ENCODE measurements around the gene PEX3.
"Not testable (repeated sequence)": the region's sequence is repeated elsewhere in the genome, so short reads cannot be mapped to it uniquely, and the experiment has no call there.

Gene PEX3

DNA sequence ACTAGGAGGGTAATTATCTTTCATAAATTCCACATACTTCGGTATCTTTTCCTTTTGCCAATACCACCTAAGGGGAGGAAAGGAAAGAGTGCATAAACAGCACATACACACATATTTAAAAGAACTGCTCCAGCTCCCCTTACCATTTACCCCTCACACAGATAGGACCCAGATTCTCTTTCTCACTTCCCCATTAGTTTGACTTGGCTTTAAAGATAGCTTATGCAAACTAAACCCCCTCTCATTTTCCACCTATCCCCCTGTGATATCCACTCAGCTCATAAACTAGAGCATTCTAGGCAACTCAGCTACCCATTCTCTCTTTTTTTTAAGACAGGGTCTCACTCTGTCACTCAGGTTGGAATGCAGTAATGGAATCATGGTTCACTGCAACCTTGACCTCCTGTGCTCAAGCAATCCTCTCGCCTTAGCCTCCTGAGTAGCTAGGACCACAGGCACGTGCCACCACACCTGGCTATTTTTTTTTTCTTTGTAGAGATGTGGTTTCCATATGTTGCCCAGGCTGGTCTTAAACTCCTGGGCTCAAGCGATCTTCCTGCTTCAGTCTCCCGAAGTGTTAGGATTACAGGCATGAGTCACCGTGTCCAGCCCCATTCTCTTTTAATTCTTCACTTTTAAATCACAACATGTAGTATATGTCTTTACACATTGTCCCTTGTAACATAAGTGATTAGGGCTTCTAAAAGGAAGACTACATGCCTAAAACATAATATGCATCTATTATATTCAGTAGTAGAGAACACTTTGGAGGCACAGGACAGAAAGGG is 56.9 kb downstream of the PEX3 start:
- DNase-seq = no peak

DNA sequence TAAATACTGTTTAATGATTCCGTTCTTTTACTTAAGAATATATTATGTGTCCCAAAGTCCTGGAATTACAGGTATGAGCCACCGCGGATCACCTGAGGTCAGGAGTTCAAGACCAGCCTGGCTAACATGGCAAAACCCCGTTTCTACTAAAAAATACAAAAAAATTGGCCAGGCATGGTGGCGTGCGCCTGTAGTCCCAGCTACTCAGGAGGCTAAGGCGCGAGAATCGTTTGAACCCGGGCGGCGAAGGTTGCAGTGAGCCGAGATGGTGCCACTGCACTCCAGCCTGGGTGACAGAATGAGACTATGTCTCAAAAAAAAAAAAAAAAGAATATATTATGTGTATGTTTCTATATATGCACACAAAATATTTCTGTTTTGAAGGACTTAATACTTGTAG is 59.7 kb downstream of the PEX3 start:
- not testable (repeated sequence) for DNase-seq

DNA sequence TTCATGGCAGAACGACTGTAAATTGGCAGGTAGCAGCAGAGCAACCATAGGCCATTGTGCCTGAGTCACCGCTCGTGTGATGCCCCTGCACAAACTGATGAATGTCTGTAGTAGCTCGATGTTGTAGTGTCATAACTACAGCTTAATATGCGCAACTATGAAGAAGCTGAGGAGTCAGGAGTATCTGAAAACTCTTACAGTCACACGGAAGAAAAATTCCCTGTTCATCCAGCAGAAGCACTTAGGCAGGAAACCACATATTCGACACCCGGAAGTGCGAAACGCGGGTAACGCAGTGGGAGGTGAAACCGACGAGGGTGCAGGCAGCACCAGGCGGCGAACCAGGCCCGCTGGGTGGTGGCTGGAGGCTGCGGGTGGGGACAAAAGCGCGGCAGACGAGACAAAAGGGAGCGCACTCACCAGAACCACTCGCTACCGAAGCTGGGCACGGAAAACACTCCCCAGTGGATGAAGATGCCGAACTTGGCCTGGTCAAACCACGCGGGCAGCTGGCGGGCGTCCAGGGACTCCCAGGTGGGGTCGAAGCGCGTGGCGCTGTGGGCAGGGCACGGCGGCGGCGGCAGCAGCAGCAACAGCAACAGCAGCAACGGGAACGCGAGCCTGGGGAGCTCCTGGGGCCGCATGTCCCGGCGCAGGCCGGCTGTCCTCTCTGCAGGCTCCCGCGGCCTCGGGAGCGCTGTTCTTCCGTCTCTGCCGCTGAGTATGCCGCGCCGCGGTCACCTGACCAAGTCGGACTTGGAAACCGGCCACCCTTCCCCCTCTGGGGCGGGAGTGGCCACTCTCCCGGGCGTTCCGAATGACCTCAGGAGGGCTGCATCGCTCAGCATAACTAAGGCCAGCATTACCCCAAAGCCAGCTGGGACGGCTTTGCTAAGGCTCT is 60.6 kb downstream of the PEX3 start, which contains the start of gene FUCA2:
Gene FUCA2, minus strand, starts transcription at position 730 of the 901 bp plus-strand sequence. Its CDS starts 86 bp downstream, at position 644.
- DNase-seq = peak; percentile 34

DNA sequence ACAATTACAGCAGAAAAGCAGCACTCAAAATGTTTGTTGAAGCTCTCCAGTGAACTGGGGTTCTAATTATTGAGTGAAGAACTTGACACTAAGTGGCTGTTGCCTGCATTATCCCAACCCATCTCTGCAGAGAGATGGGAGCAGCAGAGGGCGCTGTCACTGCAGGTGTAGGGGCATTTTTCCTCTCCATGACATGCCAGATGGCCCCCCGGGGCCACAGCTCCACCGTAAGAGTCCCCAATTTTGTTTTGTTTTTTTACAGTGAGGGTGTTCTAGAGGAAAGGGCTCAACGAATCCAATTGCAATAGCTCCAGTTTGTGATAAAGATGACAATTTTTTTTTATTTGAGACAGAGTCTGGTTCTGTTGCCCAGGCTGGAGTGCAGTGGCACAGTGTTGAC is 62.8 kb downstream of the PEX3 start:
- no peak for DNase-seq

DNA sequence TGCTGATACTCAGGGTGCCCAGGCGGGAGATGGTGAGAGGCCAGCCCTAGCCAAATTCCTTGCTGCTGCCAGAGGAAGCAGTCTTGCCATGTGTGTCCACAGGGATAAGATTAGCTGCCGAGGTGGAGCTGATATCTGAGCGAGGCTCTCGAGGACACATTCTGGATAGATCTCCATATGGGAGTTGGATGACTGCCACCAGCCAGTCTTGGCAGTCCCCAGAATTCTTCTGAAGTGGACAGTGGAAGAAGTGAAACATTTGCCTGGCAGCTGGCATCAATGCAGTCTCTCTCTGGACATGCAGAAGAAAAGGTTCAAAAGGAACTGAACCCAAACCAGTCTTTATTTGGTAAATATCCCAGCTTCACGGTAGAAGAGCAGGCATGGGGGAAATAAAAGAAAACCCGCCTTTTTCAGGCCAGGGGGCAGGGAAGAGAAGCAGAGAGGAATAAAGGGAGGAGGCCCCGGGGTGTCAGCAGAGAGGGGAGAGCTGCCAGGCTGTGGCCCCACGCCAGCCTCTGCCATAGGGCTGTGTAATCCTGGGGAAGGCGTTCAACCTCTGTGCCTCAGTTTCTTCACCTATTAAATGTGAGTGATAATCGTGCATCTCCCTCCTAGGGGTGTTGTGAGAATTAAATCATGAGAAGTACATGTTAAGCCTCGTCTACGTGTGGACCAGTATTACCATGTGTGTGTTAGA is 64.6 kb downstream of the PEX3 start:
- peak; percentile 47 for DNase-seq

DNA sequence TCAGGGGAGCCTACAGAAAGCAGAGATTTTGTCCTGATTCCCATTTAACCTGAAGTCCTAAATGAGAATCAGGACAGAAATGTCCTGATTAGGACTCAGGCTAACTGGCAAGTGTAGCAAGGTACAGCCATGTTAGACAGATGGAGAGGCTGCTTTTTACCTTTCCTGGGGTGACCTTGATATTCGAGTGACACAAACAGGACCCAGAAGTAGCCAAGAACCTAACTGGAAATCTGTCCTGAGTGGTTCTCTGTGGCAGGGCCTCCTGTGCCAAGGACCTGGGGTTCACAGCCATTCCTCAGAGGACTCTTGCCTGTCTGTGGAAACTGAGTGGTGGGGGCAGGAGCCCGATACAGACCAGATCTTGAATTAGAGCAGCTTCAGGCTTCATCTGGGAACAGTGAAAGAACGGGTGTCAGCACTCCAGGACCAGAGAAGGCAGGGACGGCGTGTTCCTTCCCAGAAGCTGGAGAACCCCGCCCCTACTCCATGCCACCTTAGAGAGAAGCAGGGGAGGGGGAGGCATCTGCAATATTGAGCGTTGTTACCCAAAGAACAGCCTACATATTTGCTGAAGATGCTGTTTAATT is 65.3 kb downstream of the PEX3 start:
- DNase-seq = no peak

DNA sequence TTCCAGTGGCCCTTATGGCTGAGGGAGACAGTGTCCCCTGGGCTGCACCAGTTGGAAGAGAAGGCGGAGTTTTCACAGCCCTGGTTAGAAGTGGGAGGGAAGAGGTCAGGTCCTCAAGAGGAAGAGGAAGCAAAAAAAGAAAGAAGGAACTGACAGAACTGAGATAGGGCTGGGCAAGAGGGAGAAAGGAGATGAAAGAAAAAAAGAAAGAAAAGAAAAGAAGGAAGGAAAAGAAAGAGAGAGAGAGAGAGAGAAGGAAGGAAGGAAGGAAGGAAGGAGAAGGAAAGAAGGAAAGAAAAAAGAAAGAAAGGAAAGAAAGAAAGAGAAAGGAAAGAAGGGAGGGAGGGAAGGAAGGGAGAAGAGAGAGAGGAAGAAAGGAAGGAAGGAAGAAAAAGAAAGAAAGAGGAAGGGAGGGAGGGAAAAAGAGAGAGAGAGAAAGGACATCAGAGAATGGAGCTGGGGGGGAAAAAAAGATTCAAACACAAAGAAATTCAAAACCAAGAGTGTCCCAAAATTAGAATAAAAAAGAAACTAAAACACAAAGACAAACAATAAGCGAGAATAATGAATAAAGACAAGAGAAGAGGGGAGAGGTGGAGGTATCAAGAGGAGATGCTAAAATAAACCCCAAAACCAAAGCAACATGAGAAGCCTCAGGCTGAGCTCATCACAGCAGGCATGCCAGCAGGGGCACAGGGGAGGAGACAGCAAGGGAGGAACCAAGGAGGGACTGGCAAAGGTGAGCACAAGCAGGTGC is 66.3 kb downstream of the PEX3 start:
- DNase-seq = no peak

DNA sequence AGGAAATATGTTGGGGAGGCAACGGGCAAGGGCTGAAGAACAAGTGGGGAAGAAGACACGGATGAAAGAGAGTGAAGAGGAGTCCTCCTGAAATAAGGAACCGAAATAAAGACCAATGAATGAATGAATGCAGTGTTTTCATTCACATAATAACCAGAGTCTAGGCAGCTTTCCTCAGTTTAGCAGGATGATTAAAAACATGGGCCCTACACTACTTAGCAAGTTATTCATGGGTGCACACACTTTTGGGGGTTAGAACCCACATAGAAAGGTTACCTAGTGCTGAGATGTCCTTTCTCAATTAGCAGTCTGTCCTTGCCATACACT is 66.8 kb downstream of the PEX3 start:
- DNase-seq = no peak

DNA sequence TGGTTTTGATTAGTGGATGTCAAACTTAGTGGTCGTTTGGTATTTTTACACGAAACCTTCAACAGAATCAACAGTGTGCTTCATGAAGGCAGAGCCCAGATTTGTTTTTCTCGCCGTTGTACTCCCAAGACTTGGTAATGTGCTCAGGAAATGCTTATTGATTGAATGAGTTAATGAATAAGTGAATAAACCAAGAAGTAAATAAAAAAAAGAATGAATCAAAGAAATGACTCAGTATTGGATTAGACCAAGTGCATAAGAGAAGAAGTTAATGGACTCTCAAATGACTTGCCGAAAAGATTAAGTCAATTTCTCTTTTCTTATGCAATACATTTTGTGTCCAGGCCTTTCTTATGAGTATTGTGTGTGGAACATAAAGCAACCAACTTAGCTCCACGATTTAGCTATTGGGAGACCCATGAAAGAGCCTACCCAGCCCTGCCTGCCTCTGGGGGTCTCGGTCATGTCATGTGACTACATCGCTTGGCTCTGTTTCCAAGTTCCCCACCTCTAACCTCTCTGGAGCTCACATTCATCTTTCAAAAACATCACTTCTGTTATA is 71.5 kb downstream of the PEX3 start:
- no peak for DNase-seq

DNA sequence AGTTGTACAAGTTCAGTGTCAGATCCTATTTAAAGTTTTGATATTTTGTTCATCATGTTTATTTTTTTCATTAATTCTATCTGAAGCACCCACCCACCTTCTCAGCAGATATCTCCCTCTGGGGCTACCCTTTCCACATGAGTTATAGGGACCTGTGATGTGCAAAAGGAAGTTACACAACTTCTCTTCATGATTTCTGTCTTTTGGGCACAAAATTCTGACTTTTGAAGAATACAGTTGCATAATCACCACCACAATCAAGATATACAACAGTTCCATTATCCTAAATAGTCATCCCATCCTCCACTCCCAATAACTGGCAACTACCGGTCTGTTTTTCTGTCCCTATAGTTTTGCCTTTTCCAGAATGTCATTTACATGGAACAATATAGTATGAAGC is 74.8 kb downstream of the PEX3 start:
- no peak for DNase-seq

DNA sequence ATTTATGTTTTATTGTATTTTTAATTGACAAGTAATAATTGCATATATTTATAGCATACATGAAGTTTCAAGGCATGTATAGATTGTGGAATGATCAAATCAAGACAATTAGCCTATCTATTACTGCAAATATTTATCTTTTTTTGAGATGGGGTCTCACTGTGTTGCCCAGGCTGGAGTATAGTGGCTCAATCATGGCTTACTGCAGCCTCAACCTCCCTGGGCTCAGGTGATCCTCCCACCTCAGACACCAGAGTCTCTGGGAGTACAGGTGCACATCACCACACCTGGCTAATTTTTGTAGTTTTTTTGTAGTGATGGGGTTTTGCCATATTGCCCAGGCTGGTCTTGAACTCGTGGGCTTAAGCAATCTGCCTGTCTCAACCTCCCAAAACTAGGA is 77.1 kb downstream of the PEX3 start:
- no peak for DNase-seq

DNA sequence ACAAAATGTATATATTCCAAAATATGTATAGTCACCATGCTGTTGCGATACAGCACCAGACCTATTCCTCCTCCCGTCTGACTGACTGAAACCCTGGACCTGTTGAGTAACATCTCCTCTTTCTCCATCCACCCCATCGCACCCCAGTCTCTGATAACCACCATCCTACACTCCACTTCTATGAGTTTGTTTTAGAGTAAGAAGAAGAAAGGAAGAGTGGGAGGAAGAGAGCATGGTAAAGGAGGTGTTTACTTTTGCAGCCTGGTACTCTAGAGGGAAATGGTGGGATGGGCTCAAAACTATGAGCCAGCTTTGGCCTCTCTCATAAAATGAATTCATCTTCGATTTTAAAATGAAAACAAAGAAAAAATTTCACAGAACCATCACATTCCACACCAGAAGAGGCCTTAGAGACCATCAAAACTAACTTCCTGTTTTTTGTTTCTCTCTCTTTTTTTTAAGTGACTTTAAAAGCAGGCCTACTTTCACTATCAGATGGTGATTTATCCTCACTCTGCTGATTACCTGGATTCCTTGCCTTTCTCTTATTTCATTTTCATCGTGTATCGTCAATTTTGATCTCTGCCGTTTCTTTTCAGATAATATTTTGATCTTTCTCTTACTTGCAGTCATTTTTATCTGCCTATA is 77.7 kb downstream of the PEX3 start:
- DNase-seq = no peak

DNA sequence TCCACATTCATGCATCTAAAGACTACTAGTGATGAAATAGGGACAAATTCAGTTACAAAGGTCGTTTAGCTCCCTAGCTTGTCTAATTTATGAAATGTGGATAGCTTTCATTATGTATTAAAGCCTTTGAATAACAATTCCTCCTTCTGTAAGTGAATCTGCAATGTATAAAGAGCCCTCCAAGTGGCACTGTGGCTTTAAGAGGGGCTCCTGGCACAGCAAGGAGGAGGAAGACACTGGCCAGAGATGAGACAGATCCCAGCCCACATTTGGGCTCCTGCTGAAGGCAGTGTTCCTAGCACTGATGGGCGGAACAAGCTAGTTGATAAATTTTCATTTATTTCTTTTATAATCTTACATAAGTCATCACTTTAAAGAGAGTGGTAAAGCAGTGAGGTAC is 78.5 kb downstream of the PEX3 start:
- no peak for DNase-seq

DNA sequence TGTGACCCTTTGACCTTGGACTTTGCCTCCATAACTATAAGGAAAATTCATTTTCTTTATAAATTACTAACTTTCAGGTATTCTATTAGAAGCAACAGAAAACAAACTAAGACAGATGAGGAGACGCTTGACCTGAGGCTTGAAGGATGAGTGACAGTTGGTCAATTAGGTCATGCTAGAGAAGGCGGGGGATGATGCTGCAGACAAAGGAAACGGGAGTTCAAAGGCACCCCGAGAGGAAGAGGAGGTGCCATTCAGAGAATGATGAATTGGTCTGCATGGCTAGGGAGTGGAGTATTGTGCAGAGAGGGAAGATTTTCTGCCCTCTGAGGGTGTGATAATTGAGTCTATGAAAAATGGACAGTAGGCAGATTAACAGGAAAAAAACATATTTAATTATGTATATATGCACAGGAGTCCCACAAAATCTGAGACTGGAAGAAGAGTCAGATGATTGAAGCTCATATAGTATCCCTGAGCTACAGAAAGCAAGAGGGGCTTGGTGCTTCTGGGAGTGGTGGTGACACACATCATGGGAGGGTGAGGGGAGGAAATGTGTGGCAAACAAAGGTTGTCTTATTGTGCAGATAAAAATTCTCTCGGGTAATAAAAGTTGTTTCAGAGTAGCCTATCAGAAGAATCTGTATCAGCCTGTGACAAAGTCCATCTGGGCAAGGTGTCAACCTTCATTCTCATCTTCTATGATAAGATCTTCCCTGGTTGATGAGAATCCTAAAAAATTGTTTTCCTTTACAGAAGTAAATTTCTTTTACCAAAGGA is 81.3 kb downstream of the PEX3 start:
- DNase-seq = no peak

DNA sequence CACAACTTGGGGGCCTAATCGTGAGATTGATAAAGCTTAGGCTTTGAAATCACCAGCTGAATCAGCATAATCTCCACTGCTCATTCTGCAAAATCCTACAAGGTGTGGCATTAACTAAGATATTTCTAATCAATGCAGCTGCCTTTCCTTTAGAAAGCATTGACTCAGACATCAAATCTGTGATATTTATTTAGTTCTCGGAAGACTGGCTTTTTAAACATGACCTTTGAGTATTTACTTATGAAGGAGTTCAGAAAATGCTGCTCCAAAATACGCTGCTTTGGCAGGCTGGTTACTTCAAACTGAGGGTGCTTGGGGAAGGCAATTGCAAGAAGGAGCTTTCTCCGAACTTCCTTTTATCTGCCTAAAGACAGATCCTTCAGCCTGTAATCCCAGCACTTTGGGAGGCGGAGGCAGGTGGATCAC is 84.6 kb downstream of the PEX3 start:
- no peak for DNase-seq

DNA sequence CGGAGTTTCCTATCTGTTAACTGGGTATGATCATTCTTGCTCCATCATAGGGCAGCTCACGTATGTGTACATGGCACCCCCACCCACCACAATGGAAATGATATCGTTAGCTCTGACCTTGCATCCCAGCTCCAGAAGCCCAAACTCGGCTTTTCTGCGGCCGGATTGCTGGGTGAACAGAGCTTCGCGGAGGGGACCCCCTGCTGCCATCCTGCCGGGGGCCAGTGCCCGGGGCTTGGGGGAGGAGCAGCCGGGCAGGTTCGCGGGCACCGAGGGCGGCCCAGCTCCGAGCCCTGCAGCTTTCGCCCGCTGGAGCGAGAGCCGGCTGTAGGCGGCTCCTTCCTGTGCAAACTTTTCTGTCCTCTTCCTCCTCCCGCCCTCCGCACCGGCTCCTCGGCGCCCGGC is 85.9 kb downstream of the PEX3 start:
- DNase-seq = no peak

DNA sequence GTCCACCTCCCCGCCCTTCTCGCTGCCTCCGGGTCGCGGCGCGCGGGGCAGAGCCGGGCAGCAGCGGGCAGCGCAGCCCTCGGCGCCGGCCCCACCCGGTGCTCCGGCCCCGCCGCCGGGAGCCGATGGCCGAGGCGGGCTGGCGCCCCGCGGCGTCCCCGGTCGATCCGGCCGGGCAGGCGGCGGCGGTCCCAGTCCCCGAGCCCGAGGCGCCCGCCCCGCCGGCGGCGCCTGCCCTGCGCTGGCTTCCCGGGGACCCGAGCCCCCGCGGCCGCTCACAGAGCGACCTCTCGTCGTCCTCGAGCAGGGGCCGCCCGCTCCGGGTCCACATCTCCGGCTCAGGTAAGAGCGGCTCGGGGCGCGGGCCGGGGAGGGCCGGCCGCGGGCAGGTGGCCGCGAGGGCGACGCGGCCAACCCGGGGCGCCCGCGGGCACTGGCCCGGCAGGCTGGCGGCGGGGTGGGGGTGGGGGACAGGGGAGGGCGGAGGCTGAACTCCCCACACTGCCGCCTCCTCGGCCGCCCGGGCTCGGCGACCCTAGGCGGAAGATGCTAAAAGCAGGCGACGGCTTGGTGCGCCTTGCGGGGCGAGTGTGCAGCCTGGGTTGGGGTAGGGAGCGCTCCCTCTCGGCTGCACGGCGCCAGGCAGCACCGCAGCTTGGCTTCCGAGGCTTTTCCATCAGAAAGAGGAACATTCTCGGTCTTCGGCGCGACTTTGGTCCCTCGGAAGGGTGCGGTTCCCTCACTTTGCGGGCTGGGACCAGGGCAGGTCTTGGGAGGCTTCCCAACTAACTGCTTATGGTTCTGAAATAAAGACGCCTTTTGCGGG is 86.5 kb downstream of the PEX3 start:
- DNase-seq = no peak

DNA sequence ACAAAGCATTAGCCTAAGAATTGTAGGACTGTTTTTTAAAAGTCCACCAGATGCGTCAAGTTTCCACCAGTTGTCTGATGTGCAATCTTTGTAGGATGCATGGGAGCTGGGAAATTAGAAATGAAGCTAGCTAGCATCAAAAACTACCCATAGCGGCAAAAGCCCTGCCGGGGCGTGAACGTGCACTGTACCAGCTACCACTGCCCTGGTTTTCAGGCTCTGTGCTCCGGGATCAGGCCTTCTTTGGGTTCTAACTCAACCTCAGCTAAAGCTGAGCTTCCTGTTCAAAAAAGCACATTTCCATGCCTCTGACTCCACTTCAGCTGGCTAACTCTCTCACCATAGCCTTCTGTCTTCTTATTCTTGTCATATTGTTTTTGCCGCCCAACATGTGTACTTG is 87.8 kb downstream of the PEX3 start:
- no peak for DNase-seq

DNA sequence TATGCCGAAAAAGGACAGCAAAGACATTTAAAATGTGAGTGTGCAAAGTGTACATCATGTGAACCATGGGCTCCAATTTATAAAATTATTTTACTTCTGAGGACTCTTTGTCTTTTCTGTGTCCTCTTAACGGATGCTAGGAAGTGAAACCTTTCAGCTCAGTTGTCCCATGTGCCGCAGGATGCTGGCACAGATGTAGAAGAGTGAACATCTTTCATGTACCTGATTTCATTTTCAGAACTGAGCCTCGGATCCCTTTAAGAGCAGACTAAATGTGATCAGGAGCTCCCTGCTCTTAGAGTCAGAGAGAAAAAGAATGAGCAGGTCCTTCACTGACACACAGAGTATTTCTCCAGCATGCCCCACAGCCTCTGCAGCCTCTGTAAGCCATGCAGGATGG is 88.5 kb downstream of the PEX3 start:
- no peak for DNase-seq

DNA sequence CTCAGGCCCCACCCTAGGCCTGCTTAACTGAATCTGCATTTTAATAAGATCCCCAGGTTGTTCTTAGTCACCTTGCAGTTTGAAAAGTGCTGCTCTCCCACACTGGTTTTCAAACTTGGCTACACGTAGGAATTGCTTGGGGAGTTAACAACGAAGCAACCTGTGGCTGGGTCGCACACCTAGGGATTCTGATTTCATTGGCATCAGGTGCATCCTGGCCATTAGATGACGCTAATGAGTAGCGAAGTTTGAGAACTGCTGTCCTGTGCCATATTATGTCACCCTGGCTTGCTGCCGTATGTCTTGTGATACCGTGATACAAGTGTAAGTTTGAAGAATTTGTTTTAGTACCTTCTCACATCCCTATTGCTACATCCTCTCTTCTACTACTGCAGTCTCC is 89.1 kb downstream of the PEX3 start:
- no peak for DNase-seq
